HL-60/S4 (cell line): ENCODE data around the gene PLA2G3.
"Not testable (repeated sequence)": the region's sequence is repeated elsewhere in the genome, so short reads cannot be mapped to it uniquely, and the experiment has no call there.

ENCODE experiments used
- in situ Hi-C: fragments of 300-500 bp; cut with MboI; formaldehyde crosslinking; loops from 2 replicates; pipeline ENCODE4 v1.14.3; 2022; ENCODE audit warnings: low sequenced_read_pairs

PLA2G3 gene

GRCh38 chr22:31125521-31126117, 14.7 kb downstream of the PLA2G3 start:
- in situ Hi-C loops, result no loop called here

- in situ Hi-C loops, result no loop called here
Measured at GRCh38 chr22:31124811-31125465, 15.4 kb downstream of the PLA2G3 start.

- in situ Hi-C loops, result no loop called here
Measured at GRCh38 chr22:31124290-31124689, 16.0 kb downstream of the PLA2G3 start.

GRCh38 chr22:31123292-31123602, 17.1 kb downstream of the PLA2G3 start:
- in situ Hi-C loops, result no loop called here

- in situ Hi-C loops, result no loop called here
Measured at GRCh38 chr22:31122532-31123291, 17.6 kb downstream of the PLA2G3 start, which contains the start of gene INPP5J. TSS of gene INPP5J (plus strand) at chr22:31122966. CDS start at chr22:31123015, 49 bp downstream.

- in situ Hi-C loops, result no loop called here
Measured at GRCh38 chr22:31122196-31122531, 18.1 kb downstream of the PLA2G3 start.

GRCh38 chr22:31121403-31121802, 18.9 kb downstream of the PLA2G3 start:
- in situ Hi-C loops, result no loop called here

GRCh38 chr22:31120642-31121041, 19.7 kb downstream of the PLA2G3 start:
- in situ Hi-C loops, result no loop called here

GRCh38 chr22:31120230-31120629, 20.1 kb downstream of the PLA2G3 start:
- in situ Hi-C loops, result no loop called here

- in situ Hi-C loops, result no loop called here
Measured at GRCh38 chr22:31119026-31119717, 21.1 kb downstream of the PLA2G3 start.

GRCh38 chr22:31118046-31118820, 22.1 kb downstream of the PLA2G3 start:
- in situ Hi-C loops, result no loop called here

GRCh38 chr22:31112547-31113091, 27.7 kb downstream of the PLA2G3 start:
- in situ Hi-C loops, result not testable (repeated sequence)

- in situ Hi-C loops, result no loop called here
Measured at GRCh38 chr22:31107894-31108218, 32.5 kb downstream of the PLA2G3 start.

- in situ Hi-C loops, result no loop called here
Measured at GRCh38 chr22:31107178-31107893, 33.0 kb downstream of the PLA2G3 start, which contains the start of gene SELENOM. TSS of gene SELENOM (minus strand) at chr22:31107568. CDS start at chr22:31107505, 63 bp downstream.

GRCh38 chr22:31106731-31107177, 33.6 kb downstream of the PLA2G3 start:
- in situ Hi-C loops, result no loop called here

GRCh38 chr22:31106001-31106571, 34.2 kb downstream of the PLA2G3 start:
- in situ Hi-C loops, result no loop called here

GRCh38 chr22:31105282-31105929, 34.9 kb downstream of the PLA2G3 start:
- in situ Hi-C loops, result no loop called here

GRCh38 chr22:31104869-31105268, 35.4 kb downstream of the PLA2G3 start:
- in situ Hi-C loops, result no loop called here
